Measurements from ENCODE around the gene ZNF813. TPM values are rescaled to one million over a fixed set of nuclear protein-coding genes. Genes with fewer than 3 reads are reported as not detected.
"Not testable (repeated sequence)": the region's sequence is repeated elsewhere in the genome, so short reads cannot be mapped to it uniquely, and the experiment has no call there.

ZNF813 gene
- total and polyA plus RNA-seq, 2 donors from 2014 or later = 1.2 to 5.1 TPM

DNA sequence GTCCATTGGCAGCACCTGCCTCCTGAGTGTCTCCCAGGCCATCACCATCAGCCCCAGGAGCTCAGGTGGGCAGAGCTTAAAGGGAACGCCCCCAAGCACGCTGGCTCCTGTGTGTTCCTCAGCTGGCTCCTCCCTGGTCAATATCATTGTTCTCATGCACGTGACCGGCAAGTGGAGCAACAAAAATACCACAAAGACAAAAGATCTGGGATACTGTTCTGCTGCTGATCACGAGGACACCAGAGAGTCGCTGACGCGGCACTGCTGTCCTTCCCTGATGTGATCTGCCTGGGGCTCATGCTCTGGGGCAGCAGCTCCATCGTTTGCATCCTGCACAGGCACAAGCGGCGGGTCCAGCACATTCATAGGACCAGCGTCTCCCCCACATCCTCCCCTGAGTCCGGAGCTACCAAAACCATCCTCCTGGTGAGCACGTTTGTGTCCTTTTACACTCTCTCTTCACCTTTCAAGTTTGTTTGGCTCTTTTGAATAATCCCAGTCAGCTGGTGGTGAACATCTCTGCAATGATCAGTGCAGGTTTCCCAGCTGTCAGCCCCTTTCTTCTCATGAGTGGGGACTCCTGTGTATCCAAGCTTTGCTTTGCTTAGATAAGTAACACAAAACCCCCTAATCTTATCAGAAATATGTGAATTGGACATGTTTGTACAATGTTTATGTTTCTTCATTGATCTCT, 36.3 kb downstream of the ZNF813 start:
- FAIRE-seq; H3K9ac ChIP-seq (ENCODE audit: low read length in 3 of 3); H3K4me3 ChIP-seq (ENCODE audit: low read length in 3 of 3); H3K27me3 ChIP-seq (ENCODE audit: control insufficient read depth, insufficient read depth, low read length); DNase-seq; H3K36me3 ChIP-seq (ENCODE audit: control insufficient read depth in 2 of 3, insufficient read depth in 3 of 3, low read length in 3 of 3); H3K4me1 ChIP-seq (ENCODE audit: control insufficient read depth in 2 of 3, insufficient read depth in 2 of 3, low read depth in 1 of 3, low read length in 3 of 3); H3K9me3 ChIP-seq (ENCODE audit: control insufficient read depth in 2 of 3, insufficient read depth in 1 of 3, low read length in 3 of 3); H3K27ac ChIP-seq (ENCODE audit: low read depth in 2 of 2, low read length in 2 of 2); intact Hi-C loops (cut with DNase I): not testable (repeated sequence)

DNA sequence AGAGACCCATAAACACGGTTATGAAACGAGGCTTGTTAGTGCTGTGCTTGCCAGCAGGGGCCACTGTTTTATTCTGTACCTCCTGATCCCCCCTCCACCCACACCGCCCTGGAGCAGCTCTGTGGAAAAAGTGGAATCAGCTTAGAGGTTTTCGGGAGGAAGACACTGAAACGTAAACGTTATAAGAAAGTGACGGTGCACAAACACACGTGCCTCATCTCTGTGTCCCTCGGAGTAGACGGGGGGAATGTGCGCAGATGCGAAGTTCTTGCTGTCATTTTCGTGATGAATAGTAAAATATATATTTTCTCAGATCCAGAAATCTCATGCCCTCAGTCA, 36.8 kb downstream of the ZNF813 start:
- peak in 4 of 5 donors; percentile 37 to 52 (median 46) for DNase-seq
- H3K27me3 ChIP-seq (ENCODE audit: control insufficient read depth, insufficient read depth, low read length); H3K36me3 ChIP-seq (ENCODE audit: control insufficient read depth in 2 of 3, insufficient read depth in 3 of 3, low read length in 3 of 3); H3K9me3 ChIP-seq (ENCODE audit: control insufficient read depth in 2 of 3, insufficient read depth in 1 of 3, low read length in 3 of 3); H3K4me1 ChIP-seq (ENCODE audit: control insufficient read depth in 2 of 3, insufficient read depth in 2 of 3, low read depth in 1 of 3, low read length in 3 of 3); FAIRE-seq; intact Hi-C loops (cut with DNase I): not testable (repeated sequence)
- Histone ChIP-seq H3K4me3 (ENCODE audit: low read length in 3 of 3) (peak overlapping the region; percentile 42 to 48 (median 44)), H3K27ac (ENCODE audit: low read depth in 2 of 2, low read length in 2 of 2) (peak overlapping the region in 1 of 2 donors; percentile 32), H3K9ac (ENCODE audit: low read length in 3 of 3) (peak overlapping the region in 1 of 3 donors; percentile 54)

DNA sequence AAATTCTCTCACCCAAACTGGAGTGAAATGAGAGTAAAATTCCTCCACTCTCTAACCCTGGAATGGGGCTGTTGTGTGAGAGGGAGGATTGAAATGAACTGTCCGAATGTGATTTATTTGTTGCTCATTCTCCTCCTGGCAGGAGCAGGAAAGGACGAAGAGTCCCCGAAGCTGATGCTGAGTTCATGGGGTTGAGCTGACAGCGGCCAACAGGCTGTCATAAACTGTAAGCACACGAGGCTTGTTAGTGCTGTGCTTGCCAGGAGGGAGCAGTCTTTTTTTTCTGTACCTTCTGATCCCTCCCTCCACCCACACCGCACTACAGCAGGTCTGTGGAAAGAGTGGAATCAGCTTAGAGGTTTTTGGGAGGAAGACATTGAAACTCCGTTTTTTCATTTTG, 37.4 kb downstream of the ZNF813 start:
- H3K27ac ChIP-seq (ENCODE audit: low read depth in 2 of 2, low read length in 2 of 2) = no peak overlapping the region
- H3K4me1 ChIP-seq (ENCODE audit: control insufficient read depth in 2 of 3, insufficient read depth in 2 of 3, low read depth in 1 of 3, low read length in 3 of 3) = no peaks in the 10 kb centered on the region

DNA sequence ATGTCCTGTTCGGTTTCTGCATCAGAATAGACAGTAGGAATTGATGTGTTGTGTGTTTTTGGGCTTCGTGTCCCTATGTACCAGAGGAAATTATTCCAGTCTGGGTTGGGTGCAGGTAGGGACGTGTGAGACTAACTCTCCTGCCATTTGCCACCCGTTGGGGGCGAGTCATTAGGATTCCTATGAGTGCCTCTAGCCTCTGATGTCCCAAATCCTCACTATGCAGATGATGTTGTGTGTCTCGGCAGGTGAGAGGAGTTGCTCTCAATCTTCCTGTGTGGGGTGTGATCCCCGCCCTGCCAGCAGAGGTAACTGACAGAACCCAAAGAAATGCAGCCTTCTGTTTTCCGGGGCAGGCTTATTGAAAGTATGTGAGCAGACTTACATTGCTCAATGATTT, 39.2 kb downstream of the ZNF813 start:
- H3K9ac ChIP-seq (ENCODE audit: low read length in 3 of 3) = no peak overlapping the region

More for the DNA sequence above, 37.4 kb downstream of the ZNF813 start:
- DNase-seq = peak in 4 of 5 donors; percentile 29 to 50 (median 42)
- FAIRE-seq = no peak
- intact Hi-C loops (cut with DNase I) = no loop called here
- Histone ChIP-seq H3K27me3 (ENCODE audit: control insufficient read depth, insufficient read depth, low read length) (no peaks in the 10 kb centered on the region), H3K4me3 (ENCODE audit: low read length in 3 of 3) (peak overlapping the region; percentile 42 to 48 (median 44)), H3K9ac (ENCODE audit: low read length in 3 of 3) (peak overlapping the region in 1 of 3 donors; percentile 54), H3K36me3 (ENCODE audit: control insufficient read depth in 2 of 3, insufficient read depth in 3 of 3, low read length in 3 of 3) (no peaks in the 10 kb centered on the region), H3K9me3 (ENCODE audit: control insufficient read depth in 2 of 3, insufficient read depth in 1 of 3, low read length in 3 of 3) (no peaks in the 10 kb centered on the region)
- TF ChIP-seq, protein P1, sequence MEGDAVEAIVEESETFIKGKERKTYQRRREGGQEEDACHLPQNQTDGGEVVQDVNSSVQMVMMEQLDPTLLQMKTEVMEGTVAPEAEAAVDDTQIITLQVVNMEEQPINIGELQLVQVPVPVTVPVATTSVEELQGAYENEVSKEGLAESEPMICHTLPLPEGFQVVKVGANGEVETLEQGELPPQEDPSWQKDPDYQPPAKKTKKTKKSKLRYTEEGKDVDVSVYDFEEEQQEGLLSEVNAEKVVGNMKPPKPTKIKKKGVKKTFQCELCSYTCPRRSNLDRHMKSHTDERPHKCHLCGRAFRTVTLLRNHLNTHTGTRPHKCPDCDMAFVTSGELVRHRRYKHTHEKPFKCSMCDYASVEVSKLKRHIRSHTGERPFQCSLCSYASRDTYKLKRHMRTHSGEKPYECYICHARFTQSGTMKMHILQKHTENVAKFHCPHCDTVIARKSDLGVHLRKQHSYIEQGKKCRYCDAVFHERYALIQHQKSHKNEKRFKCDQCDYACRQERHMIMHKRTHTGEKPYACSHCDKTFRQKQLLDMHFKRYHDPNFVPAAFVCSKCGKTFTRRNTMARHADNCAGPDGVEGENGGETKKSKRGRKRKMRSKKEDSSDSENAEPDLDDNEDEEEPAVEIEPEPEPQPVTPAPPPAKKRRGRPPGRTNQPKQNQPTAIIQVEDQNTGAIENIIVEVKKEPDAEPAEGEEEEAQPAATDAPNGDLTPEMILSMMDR (IDR thresholded peaks at IDR 0.05; ENCODE audit: borderline replicate concordance, extremely low read depth, insufficient read depth) = no peak

More for the DNA sequence above, 39.2 kb downstream of the ZNF813 start:
- no peak for FAIRE-seq
- H3K4me1 ChIP-seq (ENCODE audit: control insufficient read depth in 2 of 3, insufficient read depth in 2 of 3, low read depth in 1 of 3, low read length in 3 of 3) = peaks cover 0 to under 1% (median 0%) of the 10 kb centered on the region in 3 donors
- H3K9me3 ChIP-seq (ENCODE audit: control insufficient read depth in 2 of 3, insufficient read depth in 1 of 3, low read length in 3 of 3) = no peaks in the 10 kb centered on the region
- intact Hi-C loops (cut with DNase I) = no loop called here
- H3K36me3 ChIP-seq (ENCODE audit: control insufficient read depth in 2 of 3, insufficient read depth in 3 of 3, low read length in 3 of 3) = no peaks in the 10 kb centered on the region
- H3K27ac ChIP-seq (ENCODE audit: low read depth in 2 of 2, low read length in 2 of 2) = no peak overlapping the region
- TF ChIP-seq, protein P1 (IDR thresholded peaks at IDR 0.05; ENCODE audit: borderline replicate concordance, extremely low read depth, insufficient read depth) = no peak
- no peak overlapping the region for H3K4me3 ChIP-seq (ENCODE audit: low read length in 3 of 3)
- DNase-seq = no peak
- no peaks in the 10 kb centered on the region for H3K27me3 ChIP-seq (ENCODE audit: control insufficient read depth, insufficient read depth, low read length)
